A673 (cell line): ENCODE measurements around the gene CACNG3.

Experiments
- CTCF ChIP-seq: fragments of 300-800, 200-600 bp; sonication (generic); conservative IDR thresholded peaks from 2 replicates; pipeline ENCODE4 v1.5.1; 2017; ENCODE audit warnings: low read depth, mild to moderate bottlenecking, antibody characterized with exemption, low read length, moderate library complexity, mixed read lengths
- EZH2 ChIP-seq: fragments of 200-600 bp; sonication (generic); IDR thresholded peaks from 2 replicates; pipeline ENCODE4 v1.6.1; 2017; ENCODE audit warnings: borderline replicate concordance, low read depth, mild to moderate bottlenecking, mixed read lengths, antibody characterized with exemption, low read length; ENCODE audit not compliant: poor library complexity, severe bottlenecking

GRCh38 chr16:24246911-24247607, 9.1 kb upstream of the CACNG3 start:
- TF ChIP-seq CTCF (no peak), EZH2 (no peak)
